BLaER1 (cell line): Measurements from ENCODE around the gene SERPINI2.
"Not testable (repeated sequence)": the region's sequence is repeated elsewhere in the genome, so short reads cannot be mapped to it uniquely, and the experiment has no call there.

Experiments used
- H3K27ac ChIP-seq: shearing (Covaris generic); formaldehyde crosslinking; 2 replicates; pipeline ENCODE4 v1.8.1; 2022
- H3K27me3 ChIP-seq: shearing (Covaris generic); formaldehyde crosslinking; 2 replicates; pipeline ENCODE4 v1.8.1; 2022
- H3K36me3 ChIP-seq: shearing (Covaris generic); formaldehyde crosslinking; 2 replicates; pipeline ENCODE4 v1.8.1; 2022
- H3K4me1 ChIP-seq: shearing (Covaris generic); formaldehyde crosslinking; 2 replicates; pipeline ENCODE4 v1.8.1; 2022
- H3K4me2 ChIP-seq: shearing (Covaris generic); formaldehyde crosslinking; 2 replicates; pipeline ENCODE4 v1.8.1; 2022
- H3K4me3 ChIP-seq: shearing (Covaris generic); formaldehyde crosslinking; 2 replicates; pipeline ENCODE4 v1.8.1; 2022
- H3K9ac ChIP-seq: shearing (Covaris generic); formaldehyde crosslinking; 2 replicates; pipeline ENCODE4 v1.8.1; 2022
- H3K9me3 ChIP-seq: shearing (Covaris generic); formaldehyde crosslinking; 2 replicates; pipeline ENCODE4 v1.8.1; 2022
- H4K20me1 ChIP-seq: shearing (Covaris generic); formaldehyde crosslinking; 2 replicates; pipeline ENCODE4 v1.8.1; 2022
- Cebpa-rat ChIP-seq: shearing (Covaris generic); IDR thresholded peaks from 2 replicates; pipeline ENCODE4 v1.8.1; 2022

Gene SERPINI2

GRCh38 chr3:167451282-167451681 is 22.6 kb downstream of the SERPINI2 start:
- no peak for TF ChIP-seq Cebpa-rat
- no peaks in the 10 kb centered on the region for H3K4me1 ChIP-seq
- no peak overlapping the region for H3K4me3 ChIP-seq
- H3K27ac ChIP-seq = no peak overlapping the region
- no peak overlapping the region for H3K9ac ChIP-seq
- no peaks in the 10 kb centered on the region for H3K9me3 ChIP-seq
- H4K20me1 ChIP-seq = no peaks in the 10 kb centered on the region
- H3K4me2 ChIP-seq = no peak overlapping the region
- H3K36me3 ChIP-seq = no peaks in the 10 kb centered on the region
- H3K27me3 ChIP-seq = no peaks in the 10 kb centered on the region

GRCh38 chr3:167450675-167451074 is 23.2 kb downstream of the SERPINI2 start:
- Histone ChIP-seq H3K27me3 (no peaks in the 10 kb centered on the region), H3K9ac (no peak overlapping the region), H3K4me1 (no peaks in the 10 kb centered on the region), H3K4me3 (no peak overlapping the region), H4K20me1 (no peaks in the 10 kb centered on the region), H3K36me3 (no peaks in the 10 kb centered on the region), H3K27ac (no peak overlapping the region), H3K4me2 (no peak overlapping the region), H3K9me3 (no peaks in the 10 kb centered on the region)
- no peak for TF ChIP-seq Cebpa-rat

- Histone ChIP-seq H3K9ac (no peak overlapping the region), H3K9me3 (no peaks in the 10 kb centered on the region), H4K20me1 (no peaks in the 10 kb centered on the region), H3K4me3 (no peak overlapping the region), H3K27ac (no peak overlapping the region), H3K4me2 (no peak overlapping the region), H3K36me3 (no peaks in the 10 kb centered on the region), H3K27me3 (no peaks in the 10 kb centered on the region), H3K4me1 (no peaks in the 10 kb centered on the region)
- no peak for TF ChIP-seq Cebpa-rat
These were observed 23.6 kb downstream of the SERPINI2 start for GRCh38 chr3:167450195-167450594.

- no peaks in the 10 kb centered on the region for H3K36me3 ChIP-seq
- no peak for TF ChIP-seq Cebpa-rat
- H3K9ac ChIP-seq = no peak overlapping the region
- no peak overlapping the region for H3K4me3 ChIP-seq
- H3K27me3 ChIP-seq = no peaks in the 10 kb centered on the region
- H4K20me1 ChIP-seq = no peaks in the 10 kb centered on the region
- no peaks in the 10 kb centered on the region for H3K4me1 ChIP-seq
- no peaks in the 10 kb centered on the region for H3K9me3 ChIP-seq
- no peak overlapping the region for H3K4me2 ChIP-seq
- H3K27ac ChIP-seq = no peak overlapping the region
These were observed 28.4 kb downstream of the SERPINI2 start for GRCh38 chr3:167445491-167445890.

GRCh38 chr3:167441256-167441655 is 32.6 kb downstream of the SERPINI2 start:
- no peak overlapping the region for H3K4me3 ChIP-seq
- H3K36me3 ChIP-seq = no peaks in the 10 kb centered on the region
- no peaks in the 10 kb centered on the region for H4K20me1 ChIP-seq
- no peaks in the 10 kb centered on the region for H3K9me3 ChIP-seq
- no peaks in the 10 kb centered on the region for H3K4me1 ChIP-seq
- no peak overlapping the region for H3K27ac ChIP-seq
- H3K9ac ChIP-seq = no peak overlapping the region
- no peak for TF ChIP-seq Cebpa-rat
- H3K27me3 ChIP-seq = no peaks in the 10 kb centered on the region
- no peak overlapping the region for H3K4me2 ChIP-seq

- Histone ChIP-seq H3K27ac (no peak overlapping the region), H3K9me3 (no peaks in the 10 kb centered on the region), H3K36me3 (no peaks in the 10 kb centered on the region), H4K20me1 (no peaks in the 10 kb centered on the region), H3K4me1 (no peaks in the 10 kb centered on the region), H3K9ac (no peak overlapping the region), H3K4me3 (no peak overlapping the region), H3K27me3 (no peaks in the 10 kb centered on the region), H3K4me2 (no peak overlapping the region)
- no peak for TF ChIP-seq Cebpa-rat
These were observed 36.3 kb downstream of the SERPINI2 start for GRCh38 chr3:167437428-167438139.

GRCh38 chr3:167426962-167427361 is 46.9 kb downstream of the SERPINI2 start:
- H3K4me3 ChIP-seq, H3K36me3 ChIP-seq, H3K9ac ChIP-seq, H3K4me2 ChIP-seq, H3K27ac ChIP-seq, H3K4me1 ChIP-seq, H4K20me1 ChIP-seq, H3K27me3 ChIP-seq: not testable (repeated sequence)
- peaks cover 20% of the 10 kb centered on the region for H3K9me3 ChIP-seq

- H3K9me3 ChIP-seq = peaks cover 15% of the 10 kb centered on the region
- H3K27me3 ChIP-seq, H3K4me1 ChIP-seq: not testable (repeated sequence)
These were observed 51.4 kb downstream of the SERPINI2 start for GRCh38 chr3:167422396-167422795.

GRCh38 chr3:167409611-167410010 is 64.2 kb downstream of the SERPINI2 start:
- no peak overlapping the region for H3K9ac ChIP-seq
- no peaks in the 10 kb centered on the region for H3K9me3 ChIP-seq
- H4K20me1 ChIP-seq = no peaks in the 10 kb centered on the region
- no peak overlapping the region for H3K4me3 ChIP-seq
- H3K4me2 ChIP-seq = no peak overlapping the region
- TF ChIP-seq Cebpa-rat = no peak
- no peaks in the 10 kb centered on the region for H3K4me1 ChIP-seq
- no peaks in the 10 kb centered on the region for H3K27me3 ChIP-seq
- H3K27ac ChIP-seq = no peak overlapping the region
- no peaks in the 10 kb centered on the region for H3K36me3 ChIP-seq

More at GRCh38 chr3:167422396-167422795, 51.4 kb downstream of the SERPINI2 start:
- not testable (repeated sequence) for H4K20me1 ChIP-seq, H3K9ac ChIP-seq, H3K4me3 ChIP-seq, H3K4me2 ChIP-seq, H3K27ac ChIP-seq, H3K36me3 ChIP-seq

GRCh38 chr3:167406876-167407492 is 66.9 kb downstream of the SERPINI2 start:
- Histone ChIP-seq H3K4me3 (no peak overlapping the region), H3K27ac (no peak overlapping the region), H3K36me3 (no peaks in the 10 kb centered on the region), H3K4me1 (no peaks in the 10 kb centered on the region), H3K9ac (no peak overlapping the region), H4K20me1 (no peaks in the 10 kb centered on the region), H3K27me3 (no peaks in the 10 kb centered on the region), H3K4me2 (no peak overlapping the region), H3K9me3 (no peaks in the 10 kb centered on the region)
- no peak for TF ChIP-seq Cebpa-rat

- no peak overlapping the region for H3K9ac ChIP-seq
- no peak for TF ChIP-seq Cebpa-rat
- H3K36me3 ChIP-seq = no peaks in the 10 kb centered on the region
- H3K27ac ChIP-seq = no peak overlapping the region
- H3K4me3 ChIP-seq = no peak overlapping the region
- H3K4me2 ChIP-seq = no peak overlapping the region
- no peaks in the 10 kb centered on the region for H4K20me1 ChIP-seq
- H3K9me3 ChIP-seq = no peaks in the 10 kb centered on the region
- H3K4me1 ChIP-seq = no peaks in the 10 kb centered on the region
- H3K27me3 ChIP-seq = no peaks in the 10 kb centered on the region
These were observed 76.0 kb downstream of the SERPINI2 start for GRCh38 chr3:167397826-167398225.
